K562 (cell line): Measurements from ENCODE around the gene STX3. TPM values are rescaled to one million over a fixed set of nuclear protein-coding genes. Genes with fewer than 3 reads are reported as not detected.

Source experiments
- CCAR2 ChIP-seq: fragments of 200-400 bp; formaldehyde crosslinking; IDR thresholded peaks from 2 replicates; pipeline ENCODE4 v1.6.1; 2017; ENCODE audit warnings: mild to moderate bottlenecking, low read depth, low read length
- HMG20A ChIP-seq: fragments of 450-650 bp; formaldehyde crosslinking; conservative IDR thresholded peaks from 2 replicates; pipeline ENCODE4 v1.4.0; 2020; ENCODE audit warnings: mild to moderate bottlenecking, mixed read lengths
- HMG20B ChIP-seq: fragments of 250-450 bp; sonication (Bioruptor Pico); IDR thresholded peaks from 2 replicates; pipeline ENCODE4 v1.5.0; 2021; ENCODE audit warnings: mild to moderate bottlenecking
- ILF3 ChIP-seq: fragments of 450-650 bp; IDR thresholded peaks from 2 replicates; pipeline ENCODE4 v1.6.1; 2018; ENCODE audit warnings: antibody characterized with exemption, mild to moderate bottlenecking, moderate library complexity, borderline replicate concordance
- POLR2A ChIP-seq: fragments of 450-650 bp; conservative IDR thresholded peaks from 2 replicates; pipeline ENCODE4 v1.6.1; 2016
- POLR2AphosphoS2 ChIP-seq: IDR thresholded peaks from 2 replicates; pipeline ENCODE4 v1.6.1; 2012; ENCODE audit warnings: low read length, improper control_type of control experiment
- RBM15 ChIP-seq: fragments of 200-400 bp; formaldehyde crosslinking; IDR thresholded peaks from 2 replicates; pipeline ENCODE4 v1.6.1; 2018; ENCODE audit warnings: mild to moderate bottlenecking, low read length, moderate library complexity; ENCODE audit not compliant: insufficient read depth
- RBM17 ChIP-seq: fragments of 200-400 bp; formaldehyde crosslinking; IDR thresholded peaks from 2 replicates; pipeline ENCODE4 v1.6.1; 2017; ENCODE audit warnings: low read depth, mild to moderate bottlenecking, low read length, borderline replicate concordance
- RBM22 ChIP-seq: fragments of 200-400 bp; formaldehyde crosslinking; IDR thresholded peaks from 2 replicates; pipeline ENCODE4 v1.6.1; 2018; ENCODE audit warnings: low read length, low read depth; ENCODE audit not compliant: poor library complexity, severe bottlenecking
- RBM25 ChIP-seq: fragments of 200-400 bp; formaldehyde crosslinking; IDR thresholded peaks from 2 replicates; pipeline ENCODE4 v1.6.1; 2018; ENCODE audit warnings: low read length, low read depth, moderate library complexity; ENCODE audit not compliant: severe bottlenecking
- TEAD1 ChIP-seq, 2 experiments: fragments of 450-650 bp in 1 of 2; sonication (generic) in 1 of 2; formaldehyde crosslinking; IDR thresholded peaks; 2 replicates each; pipeline versions ENCODE4 v1.4.0 to v1.8.0; 2020 to 2022; ENCODE audit warnings: mild to moderate bottlenecking in 2 of 2, missing genetic modification reagents in 1 of 2
- ZBTB11 ChIP-seq, 3 experiments: fragments of 200-800 bp in 1 of 3; fragments of 250-450 bp in 1 of 3; fragments of 450-650 bp in 1 of 3; sonication (Bioruptor Pico) in 1 of 3; sonication (Bioruptor generic) in 1 of 3; formaldehyde crosslinking in 1 of 3; IDR thresholded peaks; 2 replicates each; pipeline versions ENCODE4 v1.6.1 to v1.8.0; 2016 to 2022; ENCODE audit warnings: mild to moderate bottlenecking in 2 of 3, missing genetic modification characterization in 2 of 3, missing compliant biosample characterization in 1 of 3, moderate library complexity in 1 of 3
- ZNF274 ChIP-seq: IDR thresholded peaks from 2 replicates; pipeline ENCODE4 v1.6.1; 2011; ENCODE audit warnings: low read depth, mild to moderate bottlenecking, low read length, moderate library complexity, borderline replicate concordance
- ZNF3 ChIP-seq: fragments of 250-450 bp; sonication (Bioruptor Pico); IDR thresholded peaks from 2 replicates; pipeline ENCODE4 v1.5.0; 2021; ENCODE audit warnings: mild to moderate bottlenecking, moderate library complexity
- ZNF57 ChIP-seq: fragments of 450-650 bp; formaldehyde crosslinking; IDR thresholded peaks from 2 replicates; pipeline ENCODE4 v1.4.0; 2020; ENCODE audit warnings: mild to moderate bottlenecking, moderate library complexity
- ZNF717 ChIP-seq: fragments of 250-450 bp; sonication (Bioruptor Pico); IDR thresholded peaks from 2 replicates; pipeline ENCODE4 v1.5.0; 2021
- polyA plus RNA-seq, 8 experiments: library from polyadenylated mRNA; depleted of rRNA in 4 of 8; stranded (reverse) in 5 of 8; unstranded in 3 of 8; fragments of >200 nt; fragmentation: Nextera tagmentation in 2 of 8; fragmentation: Illumina TruSeq in 1 of 8; extraction: Ambion mirVana in 2 of 8; extraction: Trizol in 1 of 8; gene quantifications; 2 replicates each; pipeline versions ENCODE4 v1.2.1 to v1.2.3, GENCODE V29; 2011 to 2014; ENCODE audit warnings: inconsistent platforms in 1 of 8, missing spikeins in 1 of 8
- total RNA-seq, 7 experiments: library from RNA; depleted of rRNA in 6 of 7; stranded (reverse); fragments of >200 nt in 6 of 7; fragmentation: Illumina TruSeq in 2 of 7; extraction: Trizol in 2 of 7; gene quantifications; 2 replicates each; pipeline versions ENCODE4 v1.2.1 to v1.2.3, GENCODE V29; 2011 to 2021; ENCODE audit warnings: low replicate concordance in 1 of 7
- TF ChIP-seq, protein P1 (sequence below): fragments of 450-650 bp; IDR thresholded peaks from 2 replicates; pipeline ENCODE4 v1.7.1; 2018; ENCODE audit warnings: mild to moderate bottlenecking, low read depth; ENCODE audit not compliant: partially characterized antibody
- TF ChIP-seq, protein P2 (sequence below): fragments of 450-650 bp; IDR thresholded peaks from 2 replicates; pipeline ENCODE4 v1.6.1; 2018; ENCODE audit not compliant: partially characterized antibody

The STX3 gene
- total and polyA plus RNA-seq, 9 of the 15 experiments (the other 6 are each of a cell fraction or from before 2014, with no cell fraction given): 12.0 to 91.6 (median 48.7) TPM

DNA sequence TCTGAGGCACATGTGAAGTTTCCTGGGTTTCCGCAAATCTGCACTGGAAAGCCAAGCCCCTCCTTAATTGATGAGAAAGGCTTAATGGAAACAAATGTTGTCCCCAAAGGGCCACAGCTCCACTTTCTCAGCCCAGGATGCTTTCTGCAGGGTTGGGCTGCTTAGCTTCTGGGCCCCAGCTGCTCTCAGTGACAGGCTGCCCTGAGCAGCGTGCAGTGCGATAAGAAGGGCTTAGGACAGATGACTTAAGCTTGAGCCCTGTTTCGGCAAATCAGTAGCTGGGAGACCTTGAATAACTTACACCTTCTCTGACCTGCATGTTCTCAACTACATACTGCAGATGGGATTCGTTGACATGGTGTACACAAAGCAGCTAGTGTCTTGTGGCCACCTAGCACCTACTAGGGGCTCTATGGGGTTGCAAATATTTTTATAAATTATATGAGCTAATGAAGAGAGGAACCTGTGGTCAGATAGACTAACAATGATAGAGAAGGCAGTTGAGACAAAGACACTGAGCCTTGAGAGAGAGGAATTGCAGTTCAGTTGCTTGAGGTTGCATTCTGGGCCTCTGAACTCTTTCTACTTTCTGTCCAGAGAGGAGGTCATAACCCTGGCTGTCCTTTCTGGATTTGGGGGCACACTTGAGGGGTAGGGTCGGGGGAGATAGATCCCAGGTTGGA, 11.5 kb downstream of the STX3 start (continued):
- TF ChIP-seq, protein P1, sequence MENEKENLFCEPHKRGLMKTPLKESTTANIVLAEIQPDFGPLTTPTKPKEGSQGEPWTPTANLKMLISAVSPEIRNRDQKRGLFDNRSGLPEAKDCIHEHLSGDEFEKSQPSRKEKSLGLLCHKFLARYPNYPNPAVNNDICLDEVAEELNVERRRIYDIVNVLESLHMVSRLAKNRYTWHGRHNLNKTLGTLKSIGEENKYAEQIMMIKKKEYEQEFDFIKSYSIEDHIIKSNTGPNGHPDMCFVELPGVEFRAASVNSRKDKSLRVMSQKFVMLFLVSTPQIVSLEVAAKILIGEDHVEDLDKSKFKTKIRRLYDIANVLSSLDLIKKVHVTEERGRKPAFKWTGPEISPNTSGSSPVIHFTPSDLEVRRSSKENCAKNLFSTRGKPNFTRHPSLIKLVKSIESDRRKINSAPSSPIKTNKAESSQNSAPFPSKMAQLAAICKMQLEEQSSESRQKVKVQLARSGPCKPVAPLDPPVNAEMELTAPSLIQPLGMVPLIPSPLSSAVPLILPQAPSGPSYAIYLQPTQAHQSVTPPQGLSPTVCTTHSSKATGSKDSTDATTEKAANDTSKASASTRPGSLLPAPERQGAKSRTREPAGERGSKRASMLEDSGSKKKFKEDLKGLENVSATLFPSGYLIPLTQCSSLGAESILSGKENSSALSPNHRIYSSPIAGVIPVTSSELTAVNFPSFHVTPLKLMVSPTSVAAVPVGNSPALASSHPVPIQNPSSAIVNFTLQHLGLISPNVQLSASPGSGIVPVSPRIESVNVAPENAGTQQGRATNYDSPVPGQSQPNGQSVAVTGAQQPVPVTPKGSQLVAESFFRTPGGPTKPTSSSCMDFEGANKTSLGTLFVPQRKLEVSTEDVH: no peak
- TF ChIP-seq POLR2A: no peak
- no peak for TF ChIP-seq ZBTB11 (CRISPR knock-in tag; IDR thresholded peaks at IDR 0.05)
- no peak for TF ChIP-seq CCAR2
- TF ChIP-seq POLR2AphosphoS2: no peak
- TF ChIP-seq HMG20A (CRISPR knock-in tag): no peak
- no peak for TF ChIP-seq ILF3
- TF ChIP-seq HMG20B: no peak
- no peak for TF ChIP-seq RBM25
- TF ChIP-seq RBM15: no peak
- no peak for TF ChIP-seq ZNF57 (CRISPR knock-in tag)
- TF ChIP-seq RBM22: no peak
- TF ChIP-seq TEAD1 (CRISPR knock-in tag; IDR thresholded peaks at IDR 0.05): no peak
- TF ChIP-seq, protein P2, sequence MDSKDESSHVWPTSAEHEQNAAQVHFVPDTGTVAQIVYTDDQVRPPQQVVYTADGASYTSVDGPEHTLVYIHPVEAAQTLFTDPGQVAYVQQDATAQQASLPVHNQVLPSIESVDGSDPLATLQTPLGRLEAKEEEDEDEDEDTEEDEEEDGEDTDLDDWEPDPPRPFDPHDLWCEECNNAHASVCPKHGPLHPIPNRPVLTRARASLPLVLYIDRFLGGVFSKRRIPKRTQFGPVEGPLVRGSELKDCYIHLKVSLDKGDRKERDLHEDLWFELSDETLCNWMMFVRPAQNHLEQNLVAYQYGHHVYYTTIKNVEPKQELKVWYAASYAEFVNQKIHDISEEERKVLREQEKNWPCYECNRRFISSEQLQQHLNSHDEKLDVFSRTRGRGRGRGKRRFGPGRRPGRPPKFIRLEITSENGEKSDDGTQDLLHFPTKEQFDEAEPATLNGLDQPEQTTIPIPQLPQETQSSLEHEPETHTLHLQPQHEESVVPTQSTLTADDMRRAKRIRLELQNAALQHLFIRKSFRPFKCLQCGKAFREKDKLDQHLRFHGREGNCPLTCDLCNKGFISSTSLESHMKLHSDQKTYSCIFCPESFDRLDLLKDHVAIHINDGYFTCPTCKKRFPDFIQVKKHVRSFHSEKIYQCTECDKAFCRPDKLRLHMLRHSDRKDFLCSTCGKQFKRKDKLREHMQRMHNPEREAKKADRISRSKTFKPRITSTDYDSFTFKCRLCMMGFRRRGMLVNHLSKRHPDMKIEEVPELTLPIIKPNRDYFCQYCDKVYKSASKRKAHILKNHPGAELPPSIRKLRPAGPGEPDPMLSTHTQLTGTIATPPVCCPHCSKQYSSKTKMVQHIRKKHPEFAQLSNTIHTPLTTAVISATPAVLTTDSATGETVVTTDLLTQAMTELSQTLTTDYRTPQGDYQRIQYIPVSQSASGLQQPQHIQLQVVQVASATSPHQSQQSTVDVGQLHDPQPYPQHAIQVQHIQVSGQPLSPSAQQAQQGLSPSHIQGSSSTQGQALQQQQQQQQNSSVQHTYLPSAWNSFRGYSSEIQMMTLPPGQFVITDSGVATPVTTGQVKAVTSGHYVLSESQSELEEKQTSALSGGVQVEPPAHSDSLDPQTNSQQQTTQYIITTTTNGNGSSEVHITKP: no peak
- no peak for TF ChIP-seq ZNF717 (CRISPR knock-in tag)
- no peak for TF ChIP-seq ZNF274
- TF ChIP-seq RBM17: no peak
- no peak for TF ChIP-seq ZNF3 (CRISPR knock-in tag)
